GM18517 (cell line): Measurements from ENCODE around the gene AFG1L.
"Not testable (repeated sequence)": the region's sequence is repeated elsewhere in the genome, so short reads cannot be mapped to it uniquely, and the experiment has no call there.

Experiments
- ATAC-seq: cut with Tn5 transposase; IDR thresholded peaks from one replicate; pipeline ENCODE4 v1.9.1; 2021; ENCODE audit warnings: mild to moderate bottlenecking, moderate library complexity; ENCODE audit not compliant: unreplicated experiment

The AFG1L gene

DNA sequence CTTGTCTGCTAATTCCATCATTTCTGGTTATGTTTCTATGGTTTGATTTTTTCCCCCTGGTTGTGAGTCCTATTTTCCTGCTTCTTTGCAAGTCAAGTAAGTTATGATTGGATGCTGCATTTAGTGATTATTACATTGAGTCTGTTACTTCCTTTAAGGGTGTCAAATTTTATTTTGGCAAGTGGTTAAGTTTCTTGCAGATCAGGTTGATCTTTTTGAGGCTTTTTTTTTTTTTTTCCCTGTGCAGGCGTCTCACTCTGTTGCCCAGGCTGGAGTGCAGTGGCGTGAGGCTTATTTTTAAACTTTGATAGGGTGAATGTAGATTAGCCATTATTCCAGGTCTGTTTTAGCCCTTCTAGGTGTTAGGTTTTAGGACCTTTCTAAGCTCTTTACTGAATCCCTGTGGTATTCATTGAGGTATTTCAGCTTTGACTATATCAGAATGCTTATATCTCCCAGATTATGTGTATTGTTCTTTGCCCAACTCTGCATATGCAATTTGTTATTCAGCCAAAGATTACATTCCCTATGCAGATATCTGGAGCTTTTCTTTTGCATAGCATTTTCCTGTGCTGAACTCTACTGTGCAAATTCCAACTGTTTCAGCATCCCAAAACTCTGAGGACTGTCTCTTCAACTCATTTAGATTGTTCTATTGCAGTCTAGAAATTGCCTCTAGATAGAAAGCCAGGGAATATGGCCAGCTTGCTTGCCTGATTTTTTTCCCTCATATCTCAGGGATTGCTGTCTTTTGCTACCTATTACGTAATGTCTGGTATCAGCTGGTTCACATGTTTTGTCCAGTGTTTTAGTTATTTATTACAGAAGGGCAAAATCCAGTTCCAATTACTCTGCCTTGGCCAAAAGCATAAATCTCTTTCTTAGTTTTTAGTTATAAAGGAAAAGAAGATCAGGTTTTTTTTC is 113.3 kb downstream of the AFG1L start:
- ATAC-seq: no peak

DNA sequence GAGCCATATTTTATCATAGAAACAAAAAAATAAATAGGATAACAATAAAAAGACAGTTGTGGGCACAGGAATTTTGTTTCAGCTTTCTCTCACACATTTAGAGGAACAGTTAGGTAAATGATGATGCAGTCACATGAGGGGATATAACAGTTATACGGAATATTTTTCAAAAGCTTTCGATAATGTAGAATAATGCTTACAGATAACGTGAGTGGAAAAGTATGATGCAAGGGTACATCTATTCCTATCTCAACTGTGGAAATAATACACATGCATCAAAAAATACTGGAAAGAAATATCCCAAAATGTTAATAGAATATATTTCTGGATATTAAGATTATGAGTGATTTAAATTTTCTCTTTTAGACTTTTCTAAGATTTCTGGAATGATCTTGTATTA is 114.0 kb downstream of the AFG1L start:
- ATAC-seq: no peak

DNA sequence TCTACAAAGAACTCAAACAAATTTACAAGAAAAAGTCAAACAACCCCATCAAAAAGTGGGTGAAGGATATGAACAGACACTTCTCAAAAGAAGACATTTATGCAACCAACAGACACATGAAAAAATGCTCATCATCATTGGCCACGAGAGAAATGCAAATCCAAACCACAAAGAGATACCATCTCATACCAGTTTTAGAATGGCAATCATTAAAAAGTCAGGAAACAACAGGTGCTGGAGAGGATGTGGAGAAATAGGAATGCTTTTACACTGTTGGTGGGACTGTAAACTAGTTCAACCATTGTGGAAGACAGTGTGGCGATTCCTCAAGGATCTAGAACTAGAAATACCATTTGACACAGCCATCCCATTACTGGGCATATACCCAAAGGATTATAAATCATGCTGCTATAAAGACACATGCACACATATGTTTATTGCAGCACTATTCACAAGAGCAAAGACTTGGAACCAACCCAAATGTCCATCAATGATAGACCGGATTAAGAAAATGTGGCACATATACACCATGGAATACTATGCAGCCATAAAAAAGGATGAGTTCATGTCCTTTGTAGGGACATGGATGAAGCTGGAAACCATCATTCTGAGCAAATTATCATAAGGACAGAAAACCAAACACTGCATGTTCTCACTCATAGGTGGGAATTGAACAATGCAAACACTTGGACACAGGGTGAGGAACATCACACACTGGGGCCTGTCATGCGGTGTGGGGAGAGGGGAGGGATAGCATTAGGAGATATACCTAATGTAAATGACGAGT is 121.4 kb downstream of the AFG1L start:
- not testable (repeated sequence) for ATAC-seq

DNA sequence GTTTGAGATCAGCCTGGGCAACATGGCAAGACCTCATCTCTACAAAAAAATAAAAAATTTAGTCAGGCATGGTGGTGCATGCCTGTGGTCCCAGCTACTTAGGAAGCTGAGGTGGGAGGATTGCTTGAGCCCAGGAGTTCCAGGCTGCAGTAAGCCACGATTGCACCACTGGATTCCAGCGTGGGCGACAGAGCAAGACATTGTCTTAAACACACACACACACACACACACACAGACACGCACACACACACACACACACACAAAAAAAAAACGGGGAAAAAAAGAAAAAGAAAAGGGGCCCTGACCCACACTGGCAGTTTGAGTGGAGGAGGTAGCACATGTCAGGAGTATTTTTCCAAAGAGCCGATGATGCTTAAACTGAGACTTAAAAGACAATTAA is 122.2 kb downstream of the AFG1L start:
- ATAC-seq: no peak

DNA sequence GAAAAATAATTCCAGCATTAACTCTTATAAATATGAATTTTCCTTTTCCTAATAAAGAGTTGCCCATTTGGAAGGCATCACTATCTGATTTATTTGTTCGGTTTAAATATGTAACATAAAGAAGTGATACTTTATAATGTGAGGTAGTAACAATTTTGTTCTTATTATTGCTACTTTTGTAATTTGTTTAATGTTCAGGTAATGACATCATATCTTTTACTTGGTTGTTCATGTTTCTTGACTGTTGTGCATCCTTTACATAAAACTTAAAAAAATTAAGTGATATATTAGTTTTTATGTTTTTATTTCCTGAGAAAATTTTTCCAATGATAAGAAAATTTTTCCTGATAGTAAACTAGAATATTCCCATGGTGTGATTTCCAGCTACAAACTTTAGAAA is 124.6 kb downstream of the AFG1L start:
- ATAC-seq: no peak

DNA sequence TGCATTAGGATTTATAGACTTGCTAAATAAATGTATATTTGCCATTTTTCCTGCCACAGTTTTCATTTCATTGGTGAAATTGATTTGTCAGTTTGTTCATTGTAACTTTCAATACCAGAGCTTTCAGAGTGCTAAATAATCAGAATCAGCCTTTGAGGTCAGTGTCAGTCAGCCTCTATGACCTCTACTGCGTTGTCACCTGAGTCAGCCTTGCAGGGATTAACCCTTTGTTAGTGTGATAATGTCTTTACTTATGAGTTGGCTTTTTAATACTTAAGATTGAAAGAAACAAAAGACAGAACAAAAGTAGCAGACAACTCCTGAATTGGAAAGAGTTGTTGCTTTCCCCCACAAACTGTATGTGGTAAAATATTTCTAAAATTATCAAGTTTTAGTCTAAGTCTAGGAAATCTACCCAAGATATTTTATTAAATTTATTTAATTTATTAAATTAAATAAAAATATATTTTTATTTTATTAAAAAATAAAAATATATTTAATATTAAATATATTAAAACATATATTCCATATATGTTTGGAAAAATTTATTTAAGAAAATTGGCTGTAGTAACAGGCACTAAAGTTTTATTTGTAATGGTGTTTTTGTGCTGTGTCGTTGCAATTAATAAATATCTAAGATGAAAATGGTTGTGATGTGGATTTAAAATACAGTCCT is 125.2 kb downstream of the AFG1L start:
- no peak for ATAC-seq

DNA sequence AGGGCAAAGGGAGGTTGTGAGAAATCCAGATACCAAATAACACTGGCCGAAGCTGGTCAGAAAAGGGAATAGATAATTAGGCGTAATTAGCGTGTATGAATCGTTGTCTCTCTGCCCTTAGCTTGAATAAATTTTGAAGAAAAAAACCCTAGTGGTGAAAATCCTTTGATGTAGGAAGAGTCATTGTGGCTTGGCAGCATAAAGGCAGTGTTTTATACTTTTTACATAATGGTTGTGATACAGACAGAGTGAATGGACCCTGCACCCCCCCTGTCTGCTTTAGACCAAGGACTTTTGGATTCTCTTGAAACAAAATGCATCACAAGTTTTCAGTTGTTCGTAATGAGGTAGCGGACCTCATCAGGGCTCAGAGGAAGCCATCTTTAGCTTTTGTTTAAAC is 126.5 kb downstream of the AFG1L start:
- ATAC-seq: no peak

DNA sequence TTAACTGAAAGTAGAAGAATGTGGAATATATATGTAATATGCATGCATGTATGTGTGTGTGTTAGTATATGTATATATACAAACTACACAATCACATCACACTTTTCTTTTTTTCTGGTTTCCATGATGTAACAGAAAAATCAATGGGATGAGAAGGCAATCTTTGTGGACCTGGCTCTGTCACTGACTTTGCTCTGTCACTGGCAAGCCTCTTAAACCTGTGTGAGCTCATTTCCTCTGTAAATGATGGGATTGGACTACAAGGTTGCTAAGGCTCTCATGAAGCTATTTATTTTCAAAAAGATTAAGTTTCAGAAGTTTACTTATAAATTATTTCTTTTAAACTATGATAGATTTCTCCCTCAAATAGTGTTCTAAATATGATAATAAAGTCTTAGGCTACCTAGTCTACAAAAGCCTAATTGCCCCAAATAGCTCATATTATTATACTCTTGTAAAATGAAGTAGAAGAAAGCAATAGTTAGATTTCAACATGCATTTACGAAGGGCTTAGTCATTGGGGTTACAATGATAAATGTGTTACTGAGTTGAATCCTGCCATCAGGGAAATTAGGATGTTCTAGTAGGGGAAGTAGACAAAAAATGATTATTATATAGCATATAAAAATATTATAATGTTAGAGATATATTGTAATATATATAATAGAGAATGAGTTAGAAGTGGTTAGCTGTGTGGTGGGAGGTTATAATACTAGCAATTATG is 129.3 kb downstream of the AFG1L start:
- ATAC-seq: no peak

DNA sequence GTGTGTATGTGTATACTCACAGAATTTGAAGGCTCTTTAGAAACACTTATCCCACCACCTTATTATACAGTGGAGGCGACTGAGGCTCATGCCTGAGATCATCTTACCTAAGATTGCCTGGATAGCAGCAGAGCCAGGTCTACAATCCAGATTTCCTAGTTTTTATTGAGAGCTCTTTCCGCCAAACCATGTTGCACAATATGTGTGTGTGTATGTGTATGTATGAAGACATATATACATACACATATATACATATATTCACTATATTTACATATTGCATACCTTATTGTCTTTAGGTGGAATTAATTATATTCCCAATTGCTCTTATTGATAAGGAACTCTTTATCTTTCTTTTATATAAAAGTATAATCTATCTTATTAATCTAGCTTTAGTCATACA is 130.6 kb downstream of the AFG1L start:
- no peak for ATAC-seq

DNA sequence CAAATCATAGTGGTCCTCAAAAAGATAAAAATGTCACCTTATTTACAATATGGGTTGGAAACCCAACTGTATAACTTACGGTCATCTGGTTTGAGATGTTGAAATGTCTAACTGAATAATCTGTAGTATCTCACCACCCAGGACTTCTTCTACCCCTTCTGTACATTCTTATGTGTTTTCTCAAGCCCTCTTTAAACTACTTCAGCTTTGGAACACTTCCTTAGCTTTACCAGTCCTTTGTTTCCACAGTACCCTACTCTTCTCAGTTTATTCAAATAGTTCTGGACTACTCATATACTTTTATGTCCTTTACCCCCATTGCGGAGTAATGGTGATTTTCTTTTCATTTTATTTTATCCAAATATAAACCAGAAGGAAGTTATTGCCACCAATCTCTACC is 137.3 kb downstream of the AFG1L start:
- ATAC-seq: no peak

DNA sequence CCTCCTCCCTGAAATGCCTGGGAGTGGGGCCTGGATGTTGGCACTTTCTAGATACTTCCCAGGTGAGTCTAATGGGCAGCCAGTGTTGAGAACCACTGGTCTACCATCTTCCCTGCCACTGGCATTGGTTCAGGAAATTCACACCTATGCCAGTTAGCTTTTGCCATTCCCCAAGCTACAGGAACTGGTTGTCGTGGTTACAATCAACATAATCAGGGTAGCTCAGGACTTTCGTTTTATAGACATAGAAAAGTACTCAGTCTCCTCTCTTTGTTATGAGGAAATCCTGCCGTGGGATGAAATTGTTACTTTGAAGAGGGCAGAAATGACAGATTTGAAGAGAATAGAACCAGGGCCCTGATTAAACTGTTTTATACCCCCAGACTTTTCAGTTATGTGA is 137.9 kb downstream of the AFG1L start:
- no peak for ATAC-seq

DNA sequence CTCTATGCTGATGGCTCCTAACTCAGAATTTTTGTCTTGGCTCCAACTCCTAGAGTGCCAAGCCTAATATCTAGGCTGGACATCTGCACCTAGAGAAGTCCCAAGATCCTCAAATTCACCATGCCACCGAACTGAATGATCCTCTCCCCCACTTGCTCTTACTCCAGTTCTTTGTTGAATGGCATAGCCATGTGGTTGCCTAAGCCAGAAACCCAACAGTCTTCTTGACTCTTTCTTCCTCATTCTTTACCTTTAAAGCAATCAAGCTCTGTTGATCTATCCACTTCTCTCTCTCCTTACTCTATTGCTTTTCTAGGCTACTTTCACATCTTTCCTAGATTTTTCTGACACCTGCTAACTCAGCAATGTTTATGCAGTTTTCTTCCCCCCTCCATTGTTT is 139.4 kb downstream of the AFG1L start:
- ATAC-seq: no peak

DNA sequence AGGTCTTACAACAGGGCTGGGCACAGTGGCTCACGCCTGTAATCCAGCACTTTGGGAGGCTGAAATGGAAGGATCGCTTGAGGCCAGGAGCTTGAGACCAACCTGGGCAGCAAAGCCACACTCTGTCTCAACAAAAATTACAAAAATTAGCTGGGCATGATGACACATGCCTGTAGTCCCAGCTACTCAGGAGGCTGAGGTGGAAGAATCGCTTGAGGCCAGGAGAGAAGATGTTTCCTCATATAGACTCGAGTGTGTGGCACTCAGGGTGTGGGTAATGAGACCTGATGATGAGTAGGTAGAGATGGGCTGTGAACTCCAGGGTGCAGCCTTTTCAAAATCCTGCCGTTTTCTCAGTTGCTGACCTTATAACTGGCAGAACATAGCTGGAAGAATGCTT is 140.5 kb downstream of the AFG1L start:
- no peak for ATAC-seq

DNA sequence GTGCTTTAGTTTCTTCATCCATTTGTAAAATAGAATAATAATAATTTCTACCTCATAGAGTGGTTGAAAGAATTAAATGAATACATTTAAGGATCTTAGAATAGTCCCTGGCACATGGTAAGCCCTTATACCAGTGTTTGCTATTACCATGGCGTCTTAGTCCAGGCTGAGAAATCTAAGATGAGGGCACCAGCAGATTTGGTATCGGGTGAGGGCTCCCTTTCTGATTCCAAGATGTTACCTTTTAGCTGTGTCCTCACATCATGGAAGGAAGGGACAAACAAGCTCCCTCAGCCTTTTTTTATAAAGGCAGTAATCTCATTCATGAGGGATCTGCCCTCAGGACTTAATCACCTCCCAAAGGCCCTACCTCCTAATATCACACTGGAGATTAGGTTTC is 141.9 kb downstream of the AFG1L start:
- ATAC-seq: no peak

DNA sequence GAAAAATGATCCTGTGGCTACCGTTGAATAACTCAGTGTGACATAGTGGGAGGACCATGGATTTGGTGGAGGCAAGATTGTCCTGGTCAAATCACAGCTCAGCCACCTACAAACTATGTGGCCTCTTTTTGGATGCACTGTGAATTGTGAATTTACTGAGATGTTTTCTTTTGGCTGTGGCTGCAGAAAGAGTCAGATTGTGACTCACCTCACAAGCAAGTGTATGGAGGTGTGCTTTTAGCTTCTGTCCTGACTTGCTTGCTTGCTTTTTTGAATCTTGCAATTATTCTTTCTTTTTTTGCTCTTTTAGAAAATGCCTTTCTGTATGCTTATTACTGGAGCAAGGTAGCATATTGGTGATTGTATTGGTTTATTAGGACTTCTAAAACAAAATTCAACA is 143.0 kb downstream of the AFG1L start:
- no peak for ATAC-seq

DNA sequence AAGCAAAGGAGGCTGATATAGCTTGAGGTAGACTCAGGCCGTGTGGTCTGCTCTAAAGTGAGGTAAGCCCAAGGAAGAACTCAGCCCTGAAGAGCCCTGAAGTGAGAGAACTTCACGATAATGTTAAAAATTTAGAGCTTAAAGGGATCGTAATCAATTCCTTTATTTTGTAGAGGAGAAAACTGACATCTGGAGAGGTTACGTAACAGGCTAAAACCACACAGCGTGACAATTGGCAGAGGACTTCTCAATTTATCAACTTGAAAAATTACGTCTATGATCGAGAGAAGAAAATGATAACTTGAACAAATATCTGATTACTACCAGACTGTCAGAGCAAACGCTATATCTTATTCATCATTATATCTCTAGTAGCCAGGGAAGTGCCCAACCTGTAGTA is 144.1 kb downstream of the AFG1L start:
- no peak for ATAC-seq

DNA sequence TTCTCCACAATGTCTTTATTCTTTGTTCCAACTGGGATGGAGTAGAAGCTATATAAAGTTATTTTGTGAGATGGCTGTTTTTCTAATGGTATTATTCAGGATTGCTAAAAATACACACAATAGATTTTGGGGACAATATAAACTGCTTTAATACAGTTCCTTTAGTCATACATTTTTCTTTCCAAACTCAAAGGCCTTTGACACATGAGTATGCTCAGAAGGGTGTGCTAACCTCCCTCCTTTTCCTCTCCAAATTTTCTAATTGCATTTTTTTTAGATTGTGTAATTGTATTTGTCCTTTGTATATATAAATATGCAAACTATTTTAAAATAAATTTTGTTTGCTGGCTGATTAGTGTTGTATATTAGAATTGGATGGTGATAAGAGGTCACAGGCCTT is 146.3 kb downstream of the AFG1L start:
- no peak for ATAC-seq

DNA sequence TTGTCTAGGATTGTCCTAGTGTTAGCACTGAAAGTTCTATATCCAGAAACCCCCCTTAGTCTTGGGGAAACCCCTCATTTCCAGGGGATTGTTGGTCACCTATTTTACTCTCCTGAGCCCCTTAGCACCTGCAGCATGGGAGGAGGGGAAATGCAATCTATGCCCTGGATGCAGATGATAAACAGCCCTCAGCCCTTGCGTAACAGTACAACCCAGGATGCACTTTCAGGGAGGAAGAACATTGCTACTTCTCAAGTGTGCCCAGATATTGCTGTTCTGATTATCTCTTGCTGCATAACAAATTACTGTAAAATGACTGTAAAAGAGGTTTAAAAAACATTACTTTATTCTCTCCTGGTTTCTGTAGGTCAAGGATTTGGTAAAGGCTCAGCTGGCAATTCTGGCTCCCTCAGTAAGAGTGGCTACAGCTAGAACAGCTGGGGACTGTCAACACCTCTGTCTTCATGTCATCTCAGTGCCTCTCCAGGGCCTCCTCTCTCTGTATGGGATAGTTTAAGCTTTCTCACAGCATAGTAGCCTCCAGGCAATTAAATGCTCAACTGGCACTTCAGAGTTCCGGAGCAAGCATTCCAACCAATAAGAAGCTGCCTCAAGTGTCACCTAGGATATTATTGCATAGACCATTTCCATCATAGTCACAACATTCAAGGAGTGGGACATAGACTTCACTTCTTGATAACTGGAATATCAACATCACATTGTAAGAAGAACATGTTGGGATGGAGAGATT is 148.1 kb downstream of the AFG1L start:
- ATAC-seq: no peak

DNA sequence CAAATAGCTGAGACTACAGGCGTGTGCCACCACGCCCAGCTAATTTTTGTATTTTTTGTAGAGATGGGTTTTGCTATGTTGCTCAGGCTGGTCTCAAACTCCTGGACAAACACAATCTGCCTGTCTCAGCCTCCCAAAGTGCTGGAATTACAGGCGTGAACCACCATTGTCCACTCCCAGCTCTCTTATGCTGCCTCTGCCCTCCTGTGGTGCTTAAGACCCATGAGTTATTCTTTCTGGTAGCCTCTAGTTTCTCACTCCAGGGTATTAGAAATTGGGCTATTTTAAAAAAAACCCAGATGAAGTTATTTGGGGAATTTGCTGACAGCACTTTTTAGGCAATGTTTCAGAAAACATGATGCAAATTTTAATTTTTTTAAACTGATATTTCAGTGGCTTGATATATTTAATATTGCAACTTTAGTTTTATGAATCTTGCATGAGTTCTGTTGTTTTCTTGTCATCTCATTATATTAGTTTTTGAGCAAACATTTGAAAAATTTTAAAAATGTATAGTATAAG is 151.8 kb downstream of the AFG1L start:
- no peak for ATAC-seq

DNA sequence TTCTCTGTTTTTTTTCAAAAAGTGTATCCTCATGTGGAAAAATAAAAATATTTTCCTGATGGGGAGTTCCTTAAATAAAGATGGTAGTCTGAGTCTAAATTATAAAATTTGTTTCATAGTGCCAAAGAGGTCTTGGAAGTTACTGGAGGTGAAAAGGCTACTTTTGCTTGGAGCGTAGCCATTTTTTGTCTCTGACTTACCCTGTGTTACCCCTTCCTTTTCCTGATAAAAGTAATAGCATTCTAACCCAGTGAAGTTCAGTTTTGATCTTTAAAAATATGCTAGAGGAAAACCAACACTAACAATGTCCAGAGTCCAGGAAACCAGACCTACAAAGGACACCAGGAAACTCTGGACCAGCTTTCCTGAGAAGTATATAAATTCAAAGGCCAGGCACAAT is 153.6 kb downstream of the AFG1L start:
- ATAC-seq: no peak
